ENCODE data around the gene PANK2.
"Not testable (repeated sequence)": the region's sequence is repeated elsewhere in the genome, so short reads cannot be mapped to it uniquely, and the experiment has no call there.

PANK2 gene

GRCh38 chr20:3946666-3947065 is 57.5 kb downstream of the PANK2 start:
- H2AK5ac ChIP-seq (ENCODE audit: low read depth, low read length); H3K4me1 ChIP-seq (ENCODE audit: control insufficient read depth in 2 of 2, insufficient read depth in 1 of 2, low read depth in 1 of 2, low read length in 2 of 2); H2BK120ac ChIP-seq (ENCODE audit: low read depth, low read length); H3K27ac ChIP-seq (replicated peaks; ENCODE audit: low read length); H2BK15ac ChIP-seq (ENCODE audit: low read length); H3K27me3 ChIP-seq (ENCODE audit: control insufficient read depth in 3 of 3, insufficient read depth in 3 of 3, low read depth in 1 of 3, low read length in 3 of 3); H3K4me2 ChIP-seq (ENCODE audit: insufficient read depth, low read length, poor library complexity, severe bottlenecking); H4K91ac ChIP-seq (ENCODE audit: low read depth, low read length, poor library complexity); DNase-seq (ENCODE audit: low spot score); H3K4me3 ChIP-seq (ENCODE audit: low read length in 2 of 2); H3K23ac ChIP-seq (ENCODE audit: low read depth, low read length, poor library complexity); H3K18ac ChIP-seq (ENCODE audit: low read length); H3K9ac ChIP-seq (ENCODE audit: low read depth, low read length, poor library complexity); H2BK12ac ChIP-seq (ENCODE audit: low read length); H3K79me1 ChIP-seq (ENCODE audit: low read depth, low read length); H2BK5ac ChIP-seq (ENCODE audit: low read length); H3K14ac ChIP-seq (ENCODE audit: low read length); H2AFZ ChIP-seq (ENCODE audit: low read length); H4K8ac ChIP-seq (ENCODE audit: low read depth, low read length); H3K9me3 ChIP-seq (replicated peaks in 1 of 2; ENCODE audit: control insufficient read depth in 2 of 2, insufficient read depth in 1 of 2, low read depth in 1 of 2, low read length in 2 of 2); H3K4ac ChIP-seq (ENCODE audit: low read length): not testable (repeated sequence)
- WGBS, 2 donors (ENCODE audit: extremely low coverage in 2 of 2, insufficient read length in 2 of 2, insufficient replicate concordance in 1 of 2) = no CpG with 5 or more reads among the region's 7 CpGs
- H3K36me3 ChIP-seq (replicated peaks in 1 of 2; ENCODE audit: control insufficient read depth in 2 of 2, insufficient read depth in 2 of 2, low read length in 2 of 2) = peaks cover 2 to 64% of the 10 kb centered on the region in 2 donors

DNA sequence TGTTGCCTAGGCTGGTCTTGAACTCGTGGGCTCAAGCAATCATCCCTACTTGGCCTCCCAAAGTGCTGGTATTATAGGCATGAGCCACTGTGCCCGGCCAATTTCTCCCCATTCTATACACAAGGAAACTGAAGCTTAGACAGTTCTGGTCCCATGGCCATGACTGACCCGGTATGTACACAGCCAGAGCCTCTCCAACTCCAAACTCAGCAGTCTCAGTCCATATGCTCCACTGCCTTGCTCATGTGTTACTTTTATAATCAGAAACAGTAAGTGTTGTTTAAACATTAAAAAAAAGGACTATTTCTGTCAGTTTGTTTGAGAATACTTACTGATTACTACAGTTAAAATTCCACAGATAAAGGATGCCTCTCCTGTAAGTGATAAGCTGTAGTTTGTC is 75.5 kb downstream of the PANK2 start:
- H2AFZ ChIP-seq (ENCODE audit: low read length) = no peak overlapping the region
- H3K14ac ChIP-seq (ENCODE audit: low read length) = no peak overlapping the region
- no peak overlapping the region for H2AK5ac ChIP-seq (ENCODE audit: low read depth, low read length)
- H3K9ac ChIP-seq (ENCODE audit: low read depth, low read length, poor library complexity) = no peak overlapping the region
- H3K79me1 ChIP-seq (ENCODE audit: low read depth, low read length) = peaks cover 2% of the 10 kb centered on the region
- H3K23ac ChIP-seq (ENCODE audit: low read depth, low read length, poor library complexity) = no peak overlapping the region
- H2BK120ac ChIP-seq (ENCODE audit: low read depth, low read length) = no peak overlapping the region
- H3K27me3 ChIP-seq (ENCODE audit: control insufficient read depth in 3 of 3, insufficient read depth in 3 of 3, low read depth in 1 of 3, low read length in 3 of 3) = no peaks in the 10 kb centered on the region
- peaks cover 0 to 4% of the 10 kb centered on the region in 2 donors for H3K9me3 ChIP-seq (replicated peaks in 1 of 2; ENCODE audit: control insufficient read depth in 2 of 2, insufficient read depth in 1 of 2, low read depth in 1 of 2, low read length in 2 of 2)
- peaks cover 0 to 36% of the 10 kb centered on the region in 2 donors for H3K36me3 ChIP-seq (replicated peaks in 1 of 2; ENCODE audit: control insufficient read depth in 2 of 2, insufficient read depth in 2 of 2, low read length in 2 of 2)
- H3K4me2 ChIP-seq (ENCODE audit: insufficient read depth, low read length, poor library complexity, severe bottlenecking) = no peak overlapping the region
- no peak overlapping the region for H3K4ac ChIP-seq (ENCODE audit: low read length)
- no peak overlapping the region for H4K91ac ChIP-seq (ENCODE audit: low read depth, low read length, poor library complexity)
- no peaks in the 10 kb centered on the region for H3K4me1 ChIP-seq (ENCODE audit: control insufficient read depth in 2 of 2, insufficient read depth in 1 of 2, low read depth in 1 of 2, low read length in 2 of 2)
- H3K18ac ChIP-seq (ENCODE audit: low read length) = no peak overlapping the region
- no peak overlapping the region for H2BK15ac ChIP-seq (ENCODE audit: low read length)
- no peak overlapping the region for H3K4me3 ChIP-seq (ENCODE audit: low read length in 2 of 2)
- no peak overlapping the region for H2BK12ac ChIP-seq (ENCODE audit: low read length)
- H2BK5ac ChIP-seq (ENCODE audit: low read length) = no peak overlapping the region
- H3K27ac ChIP-seq (replicated peaks; ENCODE audit: low read length) = no peak overlapping the region
- no peak for DNase-seq (ENCODE audit: low spot score)
- no peak overlapping the region for H4K8ac ChIP-seq (ENCODE audit: low read depth, low read length)
- no CpG with 5 or more reads among the region's 3 CpGs for WGBS, 2 donors (ENCODE audit: extremely low coverage in 2 of 2, insufficient read length in 2 of 2, insufficient replicate concordance in 1 of 2)

- Histone ChIP-seq H3K36me3 (replicated peaks in 1 of 2; ENCODE audit: control insufficient read depth in 2 of 2, insufficient read depth in 2 of 2, low read length in 2 of 2) (peaks cover 0 to 24% of the 10 kb centered on the region in 2 donors), H3K27ac (replicated peaks; ENCODE audit: low read length) (no peak overlapping the region), H2BK120ac (ENCODE audit: low read depth, low read length) (no peak overlapping the region), H4K91ac (ENCODE audit: low read depth, low read length, poor library complexity) (no peak overlapping the region), H3K4me3 (ENCODE audit: low read length in 2 of 2) (no peak overlapping the region), H3K18ac (ENCODE audit: low read length) (no peak overlapping the region), H3K4me1 (ENCODE audit: control insufficient read depth in 2 of 2, insufficient read depth in 1 of 2, low read depth in 1 of 2, low read length in 2 of 2) (no peaks in the 10 kb centered on the region), H3K14ac (ENCODE audit: low read length) (no peak overlapping the region), H2BK15ac (ENCODE audit: low read length) (no peak overlapping the region), H2BK12ac (ENCODE audit: low read length) (no peak overlapping the region), H3K27me3 (ENCODE audit: control insufficient read depth in 3 of 3, insufficient read depth in 3 of 3, low read depth in 1 of 3, low read length in 3 of 3) (no peaks in the 10 kb centered on the region), H3K4me2 (ENCODE audit: insufficient read depth, low read length, poor library complexity, severe bottlenecking) (no peak overlapping the region), H3K4ac (ENCODE audit: low read length) (no peak overlapping the region), H2AFZ (ENCODE audit: low read length) (no peak overlapping the region), H3K23ac (ENCODE audit: low read depth, low read length, poor library complexity) (no peak overlapping the region), H3K79me1 (ENCODE audit: low read depth, low read length) (peaks cover 2% of the 10 kb centered on the region), H2BK5ac (ENCODE audit: low read length) (no peak overlapping the region), H4K8ac (ENCODE audit: low read depth, low read length) (no peak overlapping the region), H3K9ac (ENCODE audit: low read depth, low read length, poor library complexity) (no peak overlapping the region), H3K9me3 (replicated peaks in 1 of 2; ENCODE audit: control insufficient read depth in 2 of 2, insufficient read depth in 1 of 2, low read depth in 1 of 2, low read length in 2 of 2) (peaks cover 2 to 13% of the 10 kb centered on the region in 2 donors), H2AK5ac (ENCODE audit: low read depth, low read length) (no peak overlapping the region)
- DNase-seq (ENCODE audit: low spot score) = no peak
Observed at GRCh38 chr20:3966571-3966970, 77.4 kb downstream of the PANK2 start.

DNA sequence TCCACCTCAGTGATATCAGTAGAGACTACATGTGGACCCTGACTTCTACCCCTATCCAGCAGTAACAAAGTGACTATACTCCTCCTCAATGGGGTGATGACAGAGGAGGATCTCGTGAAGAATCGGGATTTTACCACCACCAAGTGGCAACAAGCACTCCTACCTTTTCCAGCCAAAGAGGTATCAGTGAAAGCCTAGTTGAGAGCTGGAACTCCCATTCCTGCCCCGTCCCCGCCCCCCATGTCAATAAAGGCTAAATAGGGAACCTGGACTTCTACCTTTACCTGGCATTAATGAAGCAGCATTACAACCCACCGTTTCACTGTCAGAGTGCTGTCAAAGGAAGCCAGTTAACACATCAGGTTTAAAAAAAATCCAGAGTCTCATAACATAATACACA is 80.8 kb downstream of the PANK2 start:
- H3K4me2 ChIP-seq (ENCODE audit: insufficient read depth, low read length, poor library complexity, severe bottlenecking) = no peak overlapping the region
- no peak overlapping the region for H3K23ac ChIP-seq (ENCODE audit: low read depth, low read length, poor library complexity)
- H2BK120ac ChIP-seq (ENCODE audit: low read depth, low read length) = no peak overlapping the region
- H2AFZ ChIP-seq (ENCODE audit: low read length) = no peak overlapping the region
- H3K4ac ChIP-seq (ENCODE audit: low read length) = no peak overlapping the region
- H2BK15ac ChIP-seq (ENCODE audit: low read length) = no peak overlapping the region
- no peak overlapping the region for H2BK5ac ChIP-seq (ENCODE audit: low read length)
- no peak overlapping the region for H3K4me3 ChIP-seq (ENCODE audit: low read length in 2 of 2)
- H3K36me3 ChIP-seq (replicated peaks in 1 of 2; ENCODE audit: control insufficient read depth in 2 of 2, insufficient read depth in 2 of 2, low read length in 2 of 2) = peaks cover 0 to 7% of the 10 kb centered on the region in 2 donors
- no peak overlapping the region for H3K9ac ChIP-seq (ENCODE audit: low read depth, low read length, poor library complexity)
- no peak for DNase-seq (ENCODE audit: low spot score)
- no peak overlapping the region for H3K14ac ChIP-seq (ENCODE audit: low read length)
- no peaks in the 10 kb centered on the region for H3K27me3 ChIP-seq (ENCODE audit: control insufficient read depth in 3 of 3, insufficient read depth in 3 of 3, low read depth in 1 of 3, low read length in 3 of 3)
- no peak overlapping the region for H2AK5ac ChIP-seq (ENCODE audit: low read depth, low read length)
- peaks cover 2 to 13% of the 10 kb centered on the region in 2 donors for H3K9me3 ChIP-seq (replicated peaks in 1 of 2; ENCODE audit: control insufficient read depth in 2 of 2, insufficient read depth in 1 of 2, low read depth in 1 of 2, low read length in 2 of 2)
- no peak overlapping the region for H3K27ac ChIP-seq (replicated peaks; ENCODE audit: low read length)
- no peaks in the 10 kb centered on the region for H3K4me1 ChIP-seq (ENCODE audit: control insufficient read depth in 2 of 2, insufficient read depth in 1 of 2, low read depth in 1 of 2, low read length in 2 of 2)
- H3K79me1 ChIP-seq (ENCODE audit: low read depth, low read length) = peaks cover 2% of the 10 kb centered on the region
- H2BK12ac ChIP-seq (ENCODE audit: low read length) = no peak overlapping the region
- H4K8ac ChIP-seq (ENCODE audit: low read depth, low read length) = no peak overlapping the region
- no CpG with 5 or more reads among the region's 5 CpGs for WGBS, 2 donors (ENCODE audit: extremely low coverage in 2 of 2, insufficient read length in 2 of 2, insufficient replicate concordance in 1 of 2)
- no peak overlapping the region for H4K91ac ChIP-seq (ENCODE audit: low read depth, low read length, poor library complexity)
- H3K18ac ChIP-seq (ENCODE audit: low read length) = no peak overlapping the region
